Tibial nerve (tissue), 4 donors: ENCODE data around the gene RARRES2. TPM values are rescaled to one million over a fixed set of nuclear protein-coding genes. Genes with fewer than 3 reads are reported as not detected.

Experiments
- DNase-seq, 2 donors: peaks; one replicate each; pipeline ENCODE4 v3.0.0-alpha.2; 2019; ENCODE audit warnings: low spot score in 2 of 2
- H3K27ac ChIP-seq, 4 donors: fragments of 200-600 bp; sonication (generic) in 3 of 4; one replicate each; pipeline ENCODE4 v1.5.1; 2017 to 2019; ENCODE audit warnings: mild to moderate bottlenecking in 1 of 4
- H3K27me3 ChIP-seq, 2 donors: fragments of 200-600 bp; sonication (generic) in 1 of 2; one replicate each; pipeline versions ENCODE4 v1.5.1 to v1.6.0; 2017 to 2019
- H3K36me3 ChIP-seq, 3 donors: fragments of 200-600 bp; sonication (generic); one replicate each; pipeline ENCODE4 v1.5.1; 2018 to 2019
- H3K4me1 ChIP-seq, 4 donors: fragments of 200-600 bp; sonication (generic) in 3 of 4; one replicate each; pipeline ENCODE4 v1.5.1; 2017 to 2019
- H3K4me3 ChIP-seq, 4 donors: fragments of 200-600 bp; sonication (generic) in 3 of 4; one replicate each; pipeline ENCODE4 v1.5.1; 2017 to 2019; ENCODE audit warnings: mild to moderate bottlenecking in 1 of 4, moderate library complexity in 1 of 4
- H3K9me3 ChIP-seq, 4 donors: fragments of 200-600 bp; sonication (generic) in 3 of 4; one replicate each; pipeline ENCODE4 v1.5.1; 2017 to 2019
- EP300 ChIP-seq, 2 donors: sonication (generic); formaldehyde crosslinking; IDR thresholded peaks; one replicate each; pipeline ENCODE4 v1.6.1; 2017; ENCODE audit warnings: antibody characterized with exemption in 2 of 2, mild to moderate bottlenecking in 1 of 2
- POLR2A ChIP-seq, 2 donors: fragments of 450-650 bp; IDR thresholded peaks; one replicate each; pipeline ENCODE4 v1.6.1; 2017; ENCODE audit warnings: antibody characterized with exemption in 2 of 2, mild to moderate bottlenecking in 2 of 2, moderate library complexity in 2 of 2
- WGBS, 2 donors: methylation state at CpG; one replicate each; pipeline ENCODE4 v1.1.5; 2018; 5-methylcytosine and 5-hydroxymethylcytosine counted together
- total RNA-seq, 4 donors: library from RNA; depleted of rRNA; stranded (reverse); fragments of >200 nt; gene quantifications; one replicate each; pipeline ENCODE4 v1.1.0, GENCODE V29; 2016
- TF ChIP-seq, protein P1 (sequence below), 5 experiments: fragments of 200-600 bp in 3 of 5; fragments of 450-650 bp in 2 of 5; sonication (generic) in 3 of 5; IDR thresholded peaks; one replicate each; pipeline ENCODE4 v1.5.1; 2016 to 2019; ENCODE audit warnings: antibody characterized with exemption in 5 of 5, mild to moderate bottlenecking in 3 of 5, moderate library complexity in 2 of 5

The RARRES2 gene
- total RNA-seq, 4 donors from 2014 or later = 172 to 382 (median 375) TPM

DNA sequence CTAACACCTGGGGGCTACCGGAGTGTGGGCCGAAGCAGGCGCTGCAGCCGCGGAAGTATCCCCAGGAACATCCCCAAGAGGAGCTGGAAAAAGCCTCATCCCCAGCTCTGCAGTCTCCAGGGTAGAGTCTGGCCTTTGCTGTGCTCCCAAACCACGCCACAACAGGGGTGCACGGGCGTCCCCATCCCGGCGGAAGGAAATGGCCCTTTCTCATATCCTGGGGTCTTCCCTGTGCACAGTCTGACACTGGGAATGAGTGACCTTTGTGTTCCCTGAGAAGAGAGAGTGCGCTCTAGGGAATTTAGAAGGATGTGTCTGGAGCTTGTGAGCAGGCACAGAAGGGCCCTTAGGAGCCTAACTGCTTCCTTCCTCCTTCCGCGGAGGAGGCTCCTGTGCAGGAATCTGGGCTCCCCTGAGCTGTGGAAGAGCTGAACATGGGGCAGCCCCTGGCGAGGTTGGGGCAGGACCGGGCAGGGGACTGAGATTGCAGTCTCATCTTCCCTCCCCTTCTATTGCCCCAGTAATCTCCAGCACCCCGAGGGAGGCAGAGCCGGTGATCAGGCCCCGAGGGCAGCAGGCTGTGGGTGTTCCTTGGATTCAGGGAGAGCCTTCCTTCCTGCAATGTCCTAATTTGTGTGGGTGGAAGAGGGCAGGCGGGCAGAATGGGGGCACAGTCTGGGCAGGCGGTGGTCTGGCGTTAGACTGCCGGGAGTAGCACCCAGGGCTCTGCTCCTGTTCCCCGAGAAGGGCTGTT lies 28.5 kb upstream of the RARRES2 start:
- no peak for TF ChIP-seq POLR2A (IDR thresholded peaks at IDR 0.05)
- no peak for TF ChIP-seq EP300 (IDR thresholded peaks at IDR 0.05)
- TF ChIP-seq, protein P1, sequence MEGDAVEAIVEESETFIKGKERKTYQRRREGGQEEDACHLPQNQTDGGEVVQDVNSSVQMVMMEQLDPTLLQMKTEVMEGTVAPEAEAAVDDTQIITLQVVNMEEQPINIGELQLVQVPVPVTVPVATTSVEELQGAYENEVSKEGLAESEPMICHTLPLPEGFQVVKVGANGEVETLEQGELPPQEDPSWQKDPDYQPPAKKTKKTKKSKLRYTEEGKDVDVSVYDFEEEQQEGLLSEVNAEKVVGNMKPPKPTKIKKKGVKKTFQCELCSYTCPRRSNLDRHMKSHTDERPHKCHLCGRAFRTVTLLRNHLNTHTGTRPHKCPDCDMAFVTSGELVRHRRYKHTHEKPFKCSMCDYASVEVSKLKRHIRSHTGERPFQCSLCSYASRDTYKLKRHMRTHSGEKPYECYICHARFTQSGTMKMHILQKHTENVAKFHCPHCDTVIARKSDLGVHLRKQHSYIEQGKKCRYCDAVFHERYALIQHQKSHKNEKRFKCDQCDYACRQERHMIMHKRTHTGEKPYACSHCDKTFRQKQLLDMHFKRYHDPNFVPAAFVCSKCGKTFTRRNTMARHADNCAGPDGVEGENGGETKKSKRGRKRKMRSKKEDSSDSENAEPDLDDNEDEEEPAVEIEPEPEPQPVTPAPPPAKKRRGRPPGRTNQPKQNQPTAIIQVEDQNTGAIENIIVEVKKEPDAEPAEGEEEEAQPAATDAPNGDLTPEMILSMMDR (IDR thresholded peaks at IDR 0.05) = no peak
- peaks cover 0 to 55% (median 24%) of the 10 kb centered on the region in 4 donors for H3K4me1 ChIP-seq
- H3K36me3 ChIP-seq = peaks cover 0 to 51% (median 0%) of the 10 kb centered on the region in 3 donors
- 22 to 28% methylated on average over 20 to 23 of the region's 23 CpGs for WGBS, 2 donors
- H3K9me3 ChIP-seq = no peaks in the 10 kb centered on the region
- H3K27me3 ChIP-seq = no peaks in the 10 kb centered on the region
- peak overlapping the region; percentile 88 to 99 (median 98) for H3K27ac ChIP-seq
- H3K4me3 ChIP-seq = peak overlapping the region; percentile 68 to 99 (median 84)
- no peak for DNase-seq

- peaks cover 0 to 43% (median 0%) of the 10 kb centered on the region in 3 donors for H3K36me3 ChIP-seq
- 0 to 2% methylated on average over 13 to 34 of the region's 58 CpGs for WGBS, 2 donors
- no peaks in the 10 kb centered on the region for H3K27me3 ChIP-seq
- no peaks in the 10 kb centered on the region for H3K9me3 ChIP-seq
- peaks cover 0 to 55% (median 25%) of the 10 kb centered on the region in 4 donors for H3K4me1 ChIP-seq
- peak in 1 of 2 donors; percentile 31 for DNase-seq
- TF ChIP-seq, protein P1 (IDR thresholded peaks at IDR 0.05) = no peak
- no peak for TF ChIP-seq EP300 (IDR thresholded peaks at IDR 0.05)
- TF ChIP-seq POLR2A (IDR thresholded peaks at IDR 0.05) = no peak
- peak overlapping the region; percentile 68 to 99 (median 84) for H3K4me3 ChIP-seq
- peak overlapping the region; percentile 88 to 99 (median 98) for H3K27ac ChIP-seq
These were observed 27.7 kb upstream of the RARRES2 start for GRCh38 chr7:150368884-150369747.

DNA sequence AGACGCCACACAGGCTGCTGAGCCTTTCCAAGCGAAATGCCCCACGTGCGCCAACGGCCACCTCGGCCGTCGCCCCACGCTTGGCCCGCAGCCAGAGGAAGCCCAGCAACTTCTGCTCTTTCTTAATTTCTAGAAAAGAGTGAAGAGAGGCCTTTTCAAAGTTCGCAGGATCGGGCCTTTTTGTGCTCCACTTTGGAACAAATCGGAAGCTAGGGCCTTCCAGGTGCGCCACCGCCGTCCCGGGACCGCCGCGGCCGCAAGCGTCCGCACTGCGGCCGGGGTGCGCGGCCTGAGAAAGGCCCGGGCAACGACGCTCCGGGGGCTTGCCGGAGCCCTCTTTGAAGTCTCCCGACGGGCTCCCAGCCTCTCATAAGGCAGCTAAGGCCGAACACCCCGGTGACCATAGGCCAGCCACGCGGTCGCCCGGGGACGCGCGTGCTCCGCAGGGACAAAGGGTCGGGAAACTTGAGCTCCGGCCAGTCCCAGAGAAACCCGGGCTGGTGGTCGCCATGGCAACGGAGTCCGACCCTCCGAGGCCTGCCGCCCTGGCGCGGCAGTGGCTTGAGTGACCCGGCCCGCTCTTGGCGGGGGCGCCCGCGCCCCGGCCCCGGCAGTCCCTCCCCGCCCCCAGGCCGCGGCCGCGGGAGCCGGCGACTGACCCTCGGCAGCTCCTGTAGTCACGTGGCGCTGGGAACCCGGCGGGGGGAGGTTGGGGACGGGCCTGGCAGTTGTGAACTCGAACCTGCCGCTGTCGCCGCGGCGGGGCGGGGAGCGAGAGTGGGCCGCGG lies 26.9 kb upstream of the RARRES2 start, which contains the start of gene REPIN1:
TSS of gene REPIN1 (plus strand) at position 727 of the 788 bp plus-strand sequence. CDS start 890 bp downstream, outside the sequence.
- Histone ChIP-seq H3K27ac (peak within 1 kb of the TSS; percentile 88 to 99 (median 98)), H3K4me1 (peaks cover 0 to 49% (median 26%) of the 10 kb centered on the region in 4 donors), H3K36me3 (peaks cover 0 to 35% (median 0%) of the 10 kb centered on the region in 3 donors), H3K27me3 (no peaks in the 10 kb centered on the region), H3K4me3 (peak within 1 kb of the TSS; percentile 68 to 99 (median 84)), H3K9me3 (no peaks in the 10 kb centered on the region)
- peak; percentile 90 for DNase-seq
- TF ChIP-seq EP300 (IDR thresholded peaks at IDR 0.05) = peak; percentile 17 to 83
- TF ChIP-seq, protein P1 (IDR thresholded peaks at IDR 0.05) = peak in 1 of 5 experiments; percentile 45
- TF ChIP-seq POLR2A (IDR thresholded peaks at IDR 0.05) = peak; percentile 55 to 70
- 2% methylated on average over 55 to 65 of the region's 85 CpGs for WGBS, 2 donors

- no peaks in the 10 kb centered on the region for H3K27me3 ChIP-seq
- WGBS, 2 donors = 40 to 50% methylated on average over 8 of the region's 8 CpGs
- H3K4me1 ChIP-seq = peaks cover 0 to 43% (median 26%) of the 10 kb centered on the region in 4 donors
- no peak for DNase-seq
- H3K4me3 ChIP-seq = peak overlapping the region; percentile 68 to 99 (median 84)
- H3K36me3 ChIP-seq = peaks cover 0 to 29% (median 0%) of the 10 kb centered on the region in 3 donors
- peak overlapping the region; percentile 88 to 99 (median 98) for H3K27ac ChIP-seq
- H3K9me3 ChIP-seq = no peaks in the 10 kb centered on the region
- TF ChIP-seq, protein P1 (IDR thresholded peaks at IDR 0.05) = no peak
- TF ChIP-seq POLR2A (IDR thresholded peaks at IDR 0.05) = no peak
- TF ChIP-seq EP300 (IDR thresholded peaks at IDR 0.05) = no peak
These were observed 26.3 kb upstream of the RARRES2 start for GRCh38 chr7:150367677-150368095.
